Thyroid gland (tissue), 4 donors: ENCODE results near the gene COX20.
"Not testable (repeated sequence)": the region's sequence is repeated elsewhere in the genome, so short reads cannot be mapped to it uniquely, and the experiment has no call there.

Experiments
- POLR2A ChIP-seq, 2 donors: fragments of 450-650 bp; IDR thresholded peaks; one replicate each; pipeline ENCODE4 v1.6.1; 2017; ENCODE audit warnings: antibody characterized with exemption in 2 of 2, mild to moderate bottlenecking in 2 of 2, moderate library complexity in 1 of 2
- TF ChIP-seq, protein P1 (sequence below), 6 experiments: fragments of 200-600 bp in 3 of 6; fragments of 450-650 bp in 3 of 6; sonication (generic) in 3 of 6; IDR thresholded peaks; one replicate each; pipeline ENCODE4 v1.5.1; 2016 to 2019; ENCODE audit warnings: antibody characterized with exemption in 6 of 6, mild to moderate bottlenecking in 2 of 6, inconsistent platforms in 1 of 6, moderate library complexity in 1 of 6

DNA sequence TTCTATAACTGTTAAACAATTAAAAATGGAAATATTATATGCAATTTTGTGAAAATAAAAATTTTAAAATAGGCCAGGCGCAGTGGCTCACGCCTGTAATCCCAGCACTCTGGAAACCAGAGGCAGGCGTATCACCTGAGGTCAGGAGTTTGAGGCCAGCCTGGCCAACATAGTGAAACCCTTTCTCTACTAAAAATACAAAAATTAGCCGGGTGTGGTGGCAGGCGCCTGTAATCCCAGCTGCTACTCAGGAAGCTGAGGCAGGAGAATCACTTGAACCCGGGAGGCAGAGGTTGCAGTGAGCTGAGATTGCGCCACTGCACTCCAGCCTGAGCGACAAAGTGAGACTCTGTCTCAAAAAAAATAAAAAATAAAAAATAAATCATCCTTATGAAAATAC, 2.2 kb upstream of the COX20 start:
- TF ChIP-seq POLR2A (IDR thresholded peaks at IDR 0.05) = not testable (repeated sequence)
- TF ChIP-seq, protein P1, sequence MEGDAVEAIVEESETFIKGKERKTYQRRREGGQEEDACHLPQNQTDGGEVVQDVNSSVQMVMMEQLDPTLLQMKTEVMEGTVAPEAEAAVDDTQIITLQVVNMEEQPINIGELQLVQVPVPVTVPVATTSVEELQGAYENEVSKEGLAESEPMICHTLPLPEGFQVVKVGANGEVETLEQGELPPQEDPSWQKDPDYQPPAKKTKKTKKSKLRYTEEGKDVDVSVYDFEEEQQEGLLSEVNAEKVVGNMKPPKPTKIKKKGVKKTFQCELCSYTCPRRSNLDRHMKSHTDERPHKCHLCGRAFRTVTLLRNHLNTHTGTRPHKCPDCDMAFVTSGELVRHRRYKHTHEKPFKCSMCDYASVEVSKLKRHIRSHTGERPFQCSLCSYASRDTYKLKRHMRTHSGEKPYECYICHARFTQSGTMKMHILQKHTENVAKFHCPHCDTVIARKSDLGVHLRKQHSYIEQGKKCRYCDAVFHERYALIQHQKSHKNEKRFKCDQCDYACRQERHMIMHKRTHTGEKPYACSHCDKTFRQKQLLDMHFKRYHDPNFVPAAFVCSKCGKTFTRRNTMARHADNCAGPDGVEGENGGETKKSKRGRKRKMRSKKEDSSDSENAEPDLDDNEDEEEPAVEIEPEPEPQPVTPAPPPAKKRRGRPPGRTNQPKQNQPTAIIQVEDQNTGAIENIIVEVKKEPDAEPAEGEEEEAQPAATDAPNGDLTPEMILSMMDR (IDR thresholded peaks at IDR 0.05) = not testable (repeated sequence)
